C4-2B (cell line): ENCODE data around the gene SLC18A3.

Experiments used
- H3K27ac ChIP-seq: fragments of 450-650 bp; 2 replicates; pipeline ENCODE4 v1.5.1; 2017
- CTCF ChIP-seq: fragments of 450-650 bp; conservative IDR thresholded peaks from 2 replicates; pipeline ENCODE4 v1.5.1; 2017; ENCODE audit warnings: mild to moderate bottlenecking
- ZFX ChIP-seq: fragments of 450-650 bp; IDR thresholded peaks from 2 replicates; pipeline ENCODE4 v1.6.1; 2017

SLC18A3 gene

GRCh38 chr10:49656845-49657493 lies 46.9 kb downstream of the SLC18A3 start:
- H3K27ac ChIP-seq: no peak overlapping the region
- TF ChIP-seq CTCF (no peak), ZFX (no peak)

- H3K27ac ChIP-seq: no peak overlapping the region
- TF ChIP-seq CTCF (no peak), ZFX (no peak)
Observed at GRCh38 chr10:49657606-49658005, 47.5 kb downstream of the SLC18A3 start.

- TF ChIP-seq CTCF: no peak
- TF ChIP-seq ZFX: no peak
Observed at GRCh38 chr10:49661140-49661856, 51.2 kb downstream of the SLC18A3 start.

More at GRCh38 chr10:49661140-49661856, 51.2 kb downstream of the SLC18A3 start:
- no peak overlapping the region for H3K27ac ChIP-seq
